GM19397 (cell line): ENCODE data around the gene NDST3.
"Not testable (repeated sequence)": the region's sequence is repeated elsewhere in the genome, so short reads cannot be mapped to it uniquely, and the experiment has no call there.

Experiments
- ATAC-seq: cut with Tn5 transposase; IDR thresholded peaks from one replicate; pipeline ENCODE4 v1.9.1; 2021; ENCODE audit warnings: mild to moderate bottlenecking, moderate library complexity; ENCODE audit not compliant: unreplicated experiment

NDST3 gene

GRCh38 chr4:118266145-118266496 is 231.8 kb downstream of the NDST3 start:
- ATAC-seq, result not testable (repeated sequence)

DNA sequence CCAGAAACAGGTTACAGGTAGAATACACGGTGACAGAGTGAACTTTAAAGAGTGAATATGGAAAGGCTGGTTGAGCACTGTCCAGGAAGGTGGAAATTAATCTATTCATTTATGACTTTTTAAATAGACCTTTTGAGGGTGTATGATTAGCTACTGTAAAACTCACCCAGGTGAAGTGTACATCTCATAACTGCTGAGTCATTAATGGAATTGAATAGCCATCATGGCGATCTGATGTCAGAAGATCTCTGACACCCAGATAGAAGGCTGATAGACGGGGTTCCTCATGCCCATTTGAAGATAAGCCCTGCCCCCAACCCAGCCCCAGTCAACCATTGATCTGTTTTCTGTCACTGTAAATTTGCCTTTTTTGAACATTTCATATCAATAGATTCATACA is 234.5 kb downstream of the NDST3 start:
- no peak for ATAC-seq

- ATAC-seq, result no peak
Measured at GRCh38 chr4:118270492-118270891, 236.2 kb downstream of the NDST3 start.

DNA sequence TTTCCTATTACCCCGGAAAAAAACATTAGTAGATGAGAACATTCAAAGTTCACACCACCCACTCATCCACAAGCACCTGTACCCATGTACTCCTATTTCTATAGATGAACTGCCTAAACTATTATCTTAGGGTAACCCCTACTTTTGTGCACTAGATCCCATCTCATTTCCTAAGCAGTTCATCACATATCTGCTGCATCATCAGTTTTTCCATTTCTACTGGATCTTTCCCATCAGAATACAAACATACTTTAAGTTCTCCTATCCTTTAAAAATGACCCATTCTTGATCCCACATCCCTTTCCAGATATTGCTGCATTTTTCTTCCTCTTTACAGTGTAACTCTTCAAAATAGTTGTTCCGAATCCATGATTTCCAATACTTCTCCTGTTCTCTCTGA is 237.5 kb downstream of the NDST3 start:
- ATAC-seq, result no peak

DNA sequence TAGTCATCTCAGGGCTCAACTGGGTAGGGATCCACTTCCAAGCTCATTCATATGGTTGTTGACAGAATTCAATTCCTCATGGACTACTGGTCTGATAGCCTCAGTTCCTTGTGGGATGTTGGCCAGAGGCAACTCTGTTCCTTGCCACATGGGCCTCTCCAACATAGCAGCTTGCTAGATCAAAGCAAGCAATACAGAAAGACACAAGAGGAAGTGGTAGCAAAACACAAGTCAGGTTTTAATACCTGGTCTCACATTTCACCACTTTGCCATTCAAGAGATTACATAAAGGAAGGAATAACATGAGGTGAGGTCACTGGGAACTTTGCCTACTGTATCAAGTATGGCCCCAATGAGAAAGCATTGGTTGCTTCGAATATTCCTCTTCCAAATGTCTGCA is 239.4 kb downstream of the NDST3 start:
- no peak for ATAC-seq

DNA sequence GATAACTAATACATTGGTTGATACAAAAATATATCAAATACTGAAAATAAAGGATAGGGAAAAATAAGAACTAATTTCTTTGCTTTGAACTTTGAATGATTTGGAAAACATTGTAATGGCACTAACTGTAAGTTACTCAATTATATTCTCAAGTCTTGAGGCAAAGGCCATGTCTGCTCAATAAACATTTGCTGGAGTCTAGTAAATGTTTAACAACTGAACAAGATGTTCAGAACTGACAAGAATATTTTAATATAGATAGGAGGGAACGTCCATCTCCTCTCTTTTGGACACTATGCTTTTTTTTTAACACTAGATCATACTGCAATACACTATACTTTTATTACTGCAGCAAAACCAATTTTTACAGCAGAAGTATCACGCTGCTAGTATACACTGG is 242.3 kb downstream of the NDST3 start:
- ATAC-seq, result no peak

DNA sequence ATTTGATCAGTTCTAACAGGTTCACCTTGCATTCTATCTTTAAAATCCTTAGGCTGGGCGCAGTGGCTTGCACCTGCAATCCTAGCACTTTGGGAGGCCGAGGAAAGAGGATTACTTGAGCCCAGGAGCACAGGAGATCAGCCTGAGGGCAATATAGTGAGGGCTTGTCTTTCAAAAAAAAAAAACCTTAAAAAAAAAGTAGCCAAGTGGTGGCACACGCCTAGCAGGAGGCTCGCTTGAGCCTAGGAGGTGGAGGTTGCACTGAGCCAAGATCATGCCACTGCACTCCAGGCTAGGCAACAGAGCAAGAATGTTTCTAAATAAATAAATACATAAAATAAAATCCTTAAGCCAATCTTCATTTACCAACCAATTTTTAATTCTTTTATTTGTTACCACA is 243.0 kb downstream of the NDST3 start:
- ATAC-seq, result no peak

DNA sequence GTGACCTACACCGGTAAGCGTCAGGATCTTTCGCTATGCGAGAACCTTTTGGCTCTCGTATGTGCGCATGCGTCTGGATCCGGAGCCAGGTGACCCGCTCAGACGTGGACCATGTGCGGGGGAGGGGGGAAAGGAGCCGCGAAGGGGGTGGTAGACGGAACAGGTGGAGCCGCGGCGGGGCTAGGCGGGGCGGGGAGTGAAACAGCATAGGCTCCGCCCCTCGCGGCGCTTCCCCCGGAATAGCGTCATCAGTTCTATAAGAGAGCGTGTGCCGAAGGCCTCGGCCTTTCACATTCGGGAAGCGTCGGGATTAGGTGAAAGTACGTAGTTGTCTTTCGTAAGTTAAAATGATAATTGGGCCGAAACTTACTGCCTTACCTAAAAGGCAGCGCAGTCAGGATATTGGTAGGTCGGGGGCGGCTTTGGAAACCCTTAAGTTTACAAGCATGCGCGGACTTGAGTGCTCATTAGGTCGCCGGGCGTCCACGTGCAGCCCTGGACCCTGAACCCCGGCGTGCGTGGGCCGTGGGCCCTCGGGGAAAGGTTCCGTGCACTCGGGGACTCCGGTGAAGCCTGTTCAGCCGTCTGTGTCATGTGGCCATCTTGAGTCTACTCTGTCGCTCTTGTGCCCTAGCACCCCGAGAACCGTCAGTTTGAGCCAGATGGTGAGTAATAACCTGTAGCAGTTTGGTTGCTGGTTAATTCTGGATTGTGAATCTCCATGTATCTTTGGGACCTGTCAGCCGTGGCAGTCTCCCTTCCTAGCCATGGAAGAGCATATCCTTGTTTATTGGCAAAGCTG is 244.4 kb downstream of the NDST3 start:
- ATAC-seq, result peak; percentile 87

GRCh38 chr4:118279328-118279727 is 245.0 kb downstream of the NDST3 start:
- ATAC-seq, result no peak

- ATAC-seq, result no peak
Measured at GRCh38 chr4:118279920-118280432, 245.7 kb downstream of the NDST3 start.

DNA sequence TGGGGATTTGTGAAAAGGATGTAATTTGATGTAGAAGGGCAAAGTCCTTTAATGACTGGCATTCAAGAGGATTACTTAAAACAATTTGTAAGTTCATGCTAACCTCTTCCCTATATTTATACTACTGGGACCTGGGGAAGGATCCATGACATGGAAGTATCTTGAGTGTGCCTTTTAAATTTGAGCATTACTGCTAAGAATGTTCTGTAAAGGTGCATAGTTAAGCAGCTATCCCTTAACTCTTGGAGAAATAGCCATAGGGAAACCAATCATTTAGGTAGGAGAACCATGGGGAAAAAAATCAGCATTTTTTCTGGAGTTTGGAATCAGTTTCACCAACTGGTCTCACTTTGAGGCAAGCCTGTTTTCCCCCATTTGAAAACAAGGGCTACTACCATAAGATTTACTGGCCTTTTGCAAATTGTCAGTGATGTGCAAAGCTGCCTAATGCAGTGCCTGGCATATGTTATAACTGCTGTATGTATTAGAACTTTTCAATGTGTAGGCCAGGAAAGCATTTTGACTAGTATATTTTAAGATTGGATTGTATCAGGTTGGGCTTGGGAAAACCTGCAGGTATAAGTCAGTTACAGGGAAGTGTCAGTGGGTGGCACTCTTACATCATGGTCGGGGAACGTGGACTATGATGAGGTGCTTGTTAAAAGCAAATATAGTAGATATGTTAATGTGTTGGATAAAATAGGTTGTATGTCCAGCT is 246.4 kb downstream of the NDST3 start:
- ATAC-seq, result no peak

DNA sequence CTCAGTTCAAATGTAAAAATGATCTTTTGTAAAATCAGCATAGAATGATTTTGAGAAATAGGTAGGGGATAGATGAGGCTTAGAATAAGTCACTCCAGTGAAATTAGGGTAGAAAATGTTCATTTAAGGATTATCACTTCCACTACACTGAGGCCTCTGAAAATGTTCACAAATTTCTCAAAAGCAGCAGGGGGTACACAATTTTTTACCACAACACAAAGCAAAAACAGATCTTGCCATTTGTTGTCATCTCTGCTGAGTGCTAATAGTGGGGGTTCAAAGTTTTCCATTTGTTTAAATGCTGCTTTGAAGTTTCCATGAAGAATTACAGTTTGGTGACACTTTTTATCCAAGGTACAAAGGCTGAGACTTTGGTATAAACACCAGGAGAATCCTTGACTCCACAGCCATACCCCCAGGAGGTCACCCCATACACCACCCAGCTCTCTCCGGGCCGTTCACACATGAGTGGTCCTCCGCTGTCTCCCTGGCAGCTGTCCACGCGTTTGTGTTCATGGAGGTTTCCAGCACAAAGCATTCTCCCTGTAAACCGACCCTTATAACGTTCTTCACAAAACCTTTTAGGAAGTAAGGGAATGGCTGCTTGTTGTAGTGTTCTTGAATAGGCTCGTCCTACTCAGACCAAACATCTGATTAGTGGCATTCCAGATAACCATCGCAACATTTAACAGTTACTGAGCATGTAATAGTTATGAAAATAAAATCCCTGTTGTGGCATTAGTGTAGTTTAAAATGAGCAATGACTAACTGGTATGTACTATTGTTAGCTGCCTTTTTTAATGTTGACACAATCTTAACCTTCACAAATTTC is 247.5 kb downstream of the NDST3 start:
- ATAC-seq, result no peak

GRCh38 chr4:118282692-118283091 is 248.4 kb downstream of the NDST3 start:
- ATAC-seq, result no peak

DNA sequence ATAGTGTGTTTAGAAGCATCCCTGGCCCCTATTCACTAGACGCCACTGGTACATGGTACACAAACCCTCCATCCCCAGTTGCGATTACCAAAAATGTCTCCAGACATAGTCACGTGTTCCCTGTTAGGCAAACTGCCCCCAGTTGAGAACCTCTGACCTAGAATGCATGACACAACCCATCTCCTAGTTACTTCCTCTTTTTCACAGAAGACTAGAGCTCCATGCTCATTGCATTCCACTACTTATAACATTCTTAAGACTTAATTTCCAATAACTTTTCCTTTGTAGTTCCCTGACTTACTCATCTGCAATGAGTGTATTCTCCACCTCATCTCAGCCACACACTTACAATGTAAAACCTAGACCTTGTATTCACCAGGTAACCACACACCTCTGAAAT is 249.9 kb downstream of the NDST3 start:
- ATAC-seq, result peak; percentile 42

DNA sequence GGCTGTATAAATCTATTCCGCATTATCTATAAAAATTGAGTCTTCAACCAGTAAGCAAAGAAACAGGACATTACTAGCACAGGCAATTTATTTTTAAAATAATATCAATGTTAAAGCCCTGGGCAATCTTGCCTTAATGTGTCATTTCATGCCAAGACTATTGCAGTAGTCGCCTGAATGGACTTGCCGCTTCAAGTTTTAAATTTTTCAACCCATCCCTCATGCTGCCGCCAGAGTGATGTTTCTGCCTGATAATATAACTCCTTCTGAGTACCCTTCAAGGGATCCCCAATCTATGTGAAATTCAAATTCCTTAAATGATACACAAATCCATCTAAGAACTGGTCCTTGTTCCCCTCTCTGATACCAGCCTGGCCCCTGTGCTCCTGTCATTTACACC is 251.6 kb downstream of the NDST3 start:
- no peak for ATAC-seq

DNA sequence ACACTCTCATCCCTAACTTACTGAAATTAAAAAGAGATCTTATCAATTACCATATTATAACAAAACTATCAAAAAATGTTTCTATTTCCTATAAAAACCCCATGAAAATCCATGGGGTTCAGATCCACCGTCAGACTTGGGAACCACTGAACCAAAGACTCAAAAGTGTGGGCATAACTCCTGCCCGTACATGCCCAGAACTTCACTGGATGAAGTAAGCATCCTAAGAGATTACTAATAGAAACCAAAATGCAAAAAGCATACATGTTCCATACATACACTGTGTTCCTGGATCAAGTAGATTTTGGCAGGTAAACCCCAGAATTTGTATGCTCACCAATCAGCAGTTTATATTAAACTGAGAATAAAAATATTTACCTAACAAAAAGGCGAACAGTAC is 252.4 kb downstream of the NDST3 start:
- ATAC-seq, result no peak

DNA sequence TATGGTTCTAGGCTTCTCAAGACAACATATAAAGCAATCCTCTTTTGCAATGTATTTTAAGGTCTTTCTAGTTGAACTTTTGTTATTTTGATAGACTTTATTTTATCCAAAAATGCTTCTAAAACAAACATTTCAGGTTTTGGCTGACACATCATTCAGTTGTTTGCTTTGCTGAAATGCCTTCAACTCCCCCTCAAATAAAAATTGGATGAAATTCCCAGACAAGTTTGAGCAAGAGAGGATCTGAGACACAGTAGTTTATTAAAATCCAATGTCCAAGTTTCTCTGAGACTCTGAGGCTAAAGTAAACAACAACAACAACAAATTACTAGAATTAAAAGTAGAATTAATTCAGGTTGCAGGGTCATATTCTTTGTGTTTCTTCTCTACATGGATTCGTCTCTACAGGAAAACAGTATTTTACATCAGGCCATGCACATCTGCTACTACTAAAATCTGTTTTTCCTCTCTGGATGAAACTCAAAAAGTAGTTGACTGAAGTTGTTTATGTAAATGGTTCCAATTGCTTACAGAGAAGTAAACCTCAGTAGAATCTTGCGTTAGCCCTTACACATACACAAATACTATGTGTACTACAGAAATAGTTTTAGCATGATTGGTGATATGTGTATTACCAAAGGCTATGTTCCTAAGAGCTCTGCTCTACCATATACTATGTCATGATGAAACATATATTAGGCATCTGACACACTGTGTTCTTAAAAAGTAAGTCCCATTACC is 253.6 kb downstream of the NDST3 start:
- no peak for ATAC-seq

GRCh38 chr4:118289794-118290193 is 255.5 kb downstream of the NDST3 start:
- ATAC-seq, result no peak

GRCh38 chr4:118290951-118291350 is 256.7 kb downstream of the NDST3 start:
- ATAC-seq, result no peak

DNA sequence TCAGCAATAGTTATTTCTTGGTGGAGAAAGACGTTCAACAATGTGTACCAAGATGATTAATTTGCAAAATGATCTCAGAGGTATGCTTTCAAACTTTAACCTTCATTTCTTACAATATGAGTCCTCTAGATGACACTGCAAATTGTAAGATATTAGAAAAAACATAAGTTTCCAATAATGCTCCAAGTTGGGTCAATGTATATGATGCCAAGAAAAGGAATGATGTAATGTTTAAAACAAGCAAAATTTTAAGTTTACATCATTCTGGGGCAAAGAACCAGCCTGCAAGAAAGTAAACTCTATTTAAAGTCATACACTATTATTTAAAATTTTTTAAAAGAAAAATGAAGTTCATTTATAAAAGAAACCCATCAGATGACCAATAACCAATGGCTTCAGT is 262.4 kb downstream of the NDST3 start:
- no peak for ATAC-seq

DNA sequence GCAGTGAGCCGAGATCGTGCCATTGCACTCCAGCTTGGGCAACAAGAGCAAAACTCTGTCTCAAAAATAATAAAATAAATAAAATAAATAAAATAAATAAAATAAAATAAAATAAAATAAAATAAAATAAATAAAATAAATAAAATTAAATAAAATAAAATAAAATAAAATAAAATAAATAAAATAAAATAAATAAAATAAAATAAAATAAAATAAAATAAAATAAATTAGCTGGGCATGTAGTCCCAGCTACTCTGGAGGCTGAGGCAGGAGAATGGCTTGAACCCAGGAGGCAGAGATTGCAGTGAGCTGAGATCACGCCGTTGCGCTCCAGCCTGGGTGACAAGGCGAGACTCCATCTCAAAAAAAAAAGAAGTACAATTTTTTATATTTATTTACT is 265.3 kb downstream of the NDST3 start:
- ATAC-seq, result not testable (repeated sequence)
